K562 (cell line): ENCODE results near the gene SOS2. TPM values are rescaled to one million over a fixed set of nuclear protein-coding genes. Genes with fewer than 3 reads are reported as not detected.
A peak's percentile ranks its signal among the peaks of the same experiment; 100 is the strongest.

ENCODE experiments used
- ATF7 ChIP-seq: fragments of 450-650 bp; IDR thresholded peaks from 2 replicates; pipeline ENCODE4 v1.7.1; 2014; ENCODE audit warnings: mild to moderate bottlenecking, moderate library complexity
- BRF1 ChIP-seq: IDR thresholded peaks from 3 replicates; pipeline ENCODE4 v1.6.1; 2011; ENCODE audit warnings: borderline replicate concordance, mild to moderate bottlenecking; ENCODE audit not compliant: insufficient read length; ENCODE audit errors: extremely low read depth
- DIDO1 ChIP-seq: fragments of 450-650 bp; IDR thresholded peaks from 2 replicates; pipeline ENCODE4 v1.6.1; 2016; ENCODE audit warnings: low read depth, missing biosample characterization, missing genetic modification characterization
- E2F1 ChIP-seq: sonication (generic); formaldehyde crosslinking; IDR thresholded peaks from 2 replicates; pipeline ENCODE4 v1.8.1; 2023; ENCODE audit warnings: mild to moderate bottlenecking, missing genetic modification reagents, moderate library complexity
- ERF ChIP-seq: fragments of 450-650 bp; formaldehyde crosslinking; IDR thresholded peaks from 2 replicates; pipeline ENCODE4 v1.4.0; 2020; ENCODE audit warnings: mild to moderate bottlenecking, mixed read lengths
- HCFC1 ChIP-seq: IDR thresholded peaks from 2 replicates; pipeline ENCODE4 v1.6.1; 2012; ENCODE audit warnings: low read depth, low read length, improper control_type of control experiment
- HDAC1 ChIP-seq, 2 experiments: fragments of 450-650 bp; IDR thresholded peaks; 2 replicates each; pipeline ENCODE4 v1.6.1; 2016 to 2017; ENCODE audit warnings: inconsistent platforms in 1 of 2, mild to moderate bottlenecking in 1 of 2, moderate library complexity in 1 of 2
- HMGN3 ChIP-seq: IDR thresholded peaks from 2 replicates; pipeline ENCODE4 v1.6.1; 2011; ENCODE audit warnings: borderline replicate concordance, low read depth, mild to moderate bottlenecking, mixed read lengths, low read length; ENCODE audit not compliant: insufficient read length; ENCODE audit errors: extremely low read depth
- HNRNPL ChIP-seq: fragments of 200-400 bp; formaldehyde crosslinking; IDR thresholded peaks from 2 replicates; pipeline ENCODE4 v1.6.1; 2017; ENCODE audit warnings: low read depth, mild to moderate bottlenecking, low read length
- MAZ ChIP-seq, 2 experiments: fragments of 450-650 bp in 1 of 2; sonication (generic) in 1 of 2; formaldehyde crosslinking; IDR thresholded peaks in 1 of 2; conservative IDR thresholded peaks in 1 of 2; 2 replicates each; pipeline versions ENCODE4 v1.4.0 to v1.5.0; 2020; ENCODE audit warnings: mild to moderate bottlenecking in 1 of 2, missing genetic modification reagents in 1 of 2
- NR1H2 ChIP-seq: sonication (generic); formaldehyde crosslinking; IDR thresholded peaks from 2 replicates; pipeline ENCODE4 v1.4.0; 2020; ENCODE audit warnings: mild to moderate bottlenecking, missing genetic modification reagents
- NR4A1 ChIP-seq, 2 experiments: fragments of 250-450 bp in 1 of 2; fragments of 450-650 bp in 1 of 2; sonication (Bioruptor Pico) in 1 of 2; IDR thresholded peaks; 2 replicates each; pipeline versions ENCODE4 v1.4.0 to v1.6.1; 2016 to 2020; ENCODE audit warnings: mild to moderate bottlenecking in 2 of 2, missing compliant biosample characterization in 1 of 2, missing genetic modification characterization in 1 of 2, moderate library complexity in 1 of 2
- PHF8 ChIP-seq: fragments of 200-600 bp; sonication (generic); IDR thresholded peaks from 2 replicates; pipeline ENCODE4 v1.6.1; 2012; ENCODE audit warnings: mixed run types, mild to moderate bottlenecking, inconsistent platforms, low read length, moderate library complexity, borderline replicate concordance
- POLR2A ChIP-seq: fragments of 450-650 bp; conservative IDR thresholded peaks from 2 replicates; pipeline ENCODE4 v1.6.1; 2016
- POLR2G ChIP-seq: fragments of 200-400 bp; formaldehyde crosslinking; IDR thresholded peaks from 2 replicates; pipeline ENCODE4 v1.6.1; 2017; ENCODE audit warnings: low read depth, mild to moderate bottlenecking, antibody characterized with exemption, low read length, moderate library complexity
- SAFB ChIP-seq: fragments of 200-400 bp; formaldehyde crosslinking; IDR thresholded peaks from 2 replicates; pipeline ENCODE4 v1.6.1; 2017; ENCODE audit warnings: low read depth, low read length, borderline replicate concordance
- SMAD4 ChIP-seq: fragments of 250-450 bp; sonication (Bioruptor Pico); conservative IDR thresholded peaks from 2 replicates; pipeline ENCODE4 v1.8.0; 2021; ENCODE audit warnings: inconsistent platforms, mild to moderate bottlenecking, moderate library complexity
- SRF ChIP-seq, 2 experiments: fragments of 250-450, 450-650 bp in 1 of 2; sonication (Bioruptor Pico) in 1 of 2; sonication (generic) in 1 of 2; formaldehyde crosslinking; IDR thresholded peaks; 2 replicates each; pipeline versions ENCODE4 v1.5.0 to v1.5.1; 2020 to 2022; ENCODE audit warnings: mild to moderate bottlenecking in 1 of 2, missing genetic modification reagents in 1 of 2
- TAF7 ChIP-seq: fragments of 450-650 bp; IDR thresholded peaks from 2 replicates; pipeline ENCODE4 v1.6.1; 2016; ENCODE audit warnings: missing genetic modification characterization, missing compliant biosample characterization
- TEAD4 ChIP-seq, 2 experiments: sonication (generic) in 1 of 2; formaldehyde crosslinking in 1 of 2; IDR thresholded peaks; 2 replicates each; pipeline versions ENCODE4 v1.6.1 to v1.8.0; 2012 to 2022; ENCODE audit warnings: borderline replicate concordance in 1 of 2, inconsistent platforms in 1 of 2, low read length in 1 of 2, mild to moderate bottlenecking in 1 of 2, missing genetic modification reagents in 1 of 2
- TRIM24 ChIP-seq, 2 experiments: fragments of 450-650 bp; IDR thresholded peaks; 2 replicates each; pipeline ENCODE4 v1.6.1; 2016
- ZBTB1 ChIP-seq: sonication (generic); formaldehyde crosslinking; IDR thresholded peaks from 2 replicates; pipeline ENCODE4 v1.8.1; 2023; ENCODE audit warnings: missing genetic modification reagents, low read depth, mild to moderate bottlenecking, borderline replicate concordance
- ZFX ChIP-seq: sonication (generic); formaldehyde crosslinking; IDR thresholded peaks from 2 replicates; pipeline ENCODE4 v1.8.0; 2022; ENCODE audit warnings: mild to moderate bottlenecking, missing genetic modification reagents, moderate library complexity
- ZNF24 ChIP-seq: fragments of 450-650 bp; IDR thresholded peaks from 2 replicates; pipeline ENCODE4 v1.6.1; 2016
- ZNF354B ChIP-seq: fragments of 250-450 bp; sonication (Bioruptor Pico); IDR thresholded peaks from 2 replicates; pipeline ENCODE4 v1.4.0; 2020
- polyA plus RNA-seq, 8 experiments: library from polyadenylated mRNA; depleted of rRNA in 4 of 8; stranded (reverse) in 5 of 8; unstranded in 3 of 8; fragments of >200 nt; fragmentation: Nextera tagmentation in 2 of 8; fragmentation: Illumina TruSeq in 1 of 8; extraction: Ambion mirVana in 2 of 8; extraction: Trizol in 1 of 8; gene quantifications; 2 replicates each; pipeline versions ENCODE4 v1.2.1 to v1.2.3, GENCODE V29; 2011 to 2014; ENCODE audit warnings: inconsistent platforms in 1 of 8, missing spikeins in 1 of 8
- total RNA-seq, 7 experiments: library from RNA; depleted of rRNA in 6 of 7; stranded (reverse); fragments of >200 nt in 6 of 7; fragmentation: Illumina TruSeq in 2 of 7; extraction: Trizol in 2 of 7; gene quantifications; 2 replicates each; pipeline versions ENCODE4 v1.2.1 to v1.2.3, GENCODE V29; 2011 to 2021; ENCODE audit warnings: low replicate concordance in 1 of 7
- TF ChIP-seq, protein P1 (sequence below): sonication (generic); formaldehyde crosslinking; IDR thresholded peaks from 2 replicates; pipeline ENCODE4 v1.8.1; 2023; ENCODE audit warnings: mild to moderate bottlenecking, missing genetic modification reagents

Gene SOS2
- total and polyA plus RNA-seq, 9 of the 15 experiments (the other 6 are each of a cell fraction or from before 2014, with no cell fraction given), result 2.2 to 13.1 (median 10.5) TPM

GRCh38 chr14:50231475-50232275 is at the start of gene SOS2 (continued):
- TF ChIP-seq BRF1 (no peak), SRF (CRISPR knock-in tag; IDR thresholded peaks at IDR 0.05) (0 out of 4 replicates have a peak, but pooled peaks of 1 of the 2 experiments have one; percentile 18), ERF (CRISPR knock-in tag) (0 out of 2 replicates have a peak, but pooled peaks have one; percentile 27), HCFC1 (no peak), NR1H2 (CRISPR knock-in tag) (0 out of 2 replicates have a peak, but pooled peaks have one; percentile 46), DIDO1 (tag) (no peak), TEAD4 (IDR thresholded peaks at IDR 0.05; ENCODE audit: low read length) (no peak), TEAD4 (CRISPR knock-in tag; IDR thresholded peaks at IDR 0.05; ENCODE audit: borderline replicate concordance) (no peak), HMGN3 (peak; percentile 54), E2F1 (CRISPR knock-in tag) (no peak), PHF8 (peak; percentile 81; the same call in 1 of the 2 replicates), SAFB (peak; percentile 87), ZNF24 (0 out of 2 replicates have a peak, but pooled peaks have one; percentile 9), ZFX (CRISPR knock-in tag) (peak; percentile 93), TRIM24 (IDR thresholded peaks at IDR 0.05) (no peak), NR4A1 (CRISPR knock-in tag; IDR thresholded peaks at IDR 0.05) (no peak), NR4A1 (tag; IDR thresholded peaks at IDR 0.05) (no peak), HNRNPL (0 out of 2 replicates have a peak, but pooled peaks have one; percentile 19), ATF7 (peak; percentile 51), HDAC1 (IDR thresholded peaks at IDR 0.05) (peak in 1 of 2 experiments; percentile 59; a peak in 1 of 4 replicates), POLR2G (peak; percentile 94), MAZ (CRISPR knock-in tag; conservative IDR thresholded peaks at IDR 0.05 in 1 of 2, IDR thresholded peaks at IDR 0.05 in 1 of 2) (peak; percentile 61 to 85), TAF7 (tag) (0 out of 2 replicates have a peak, but pooled peaks have one; percentile 12), SMAD4 (peak; percentile 77), POLR2A (peak; percentile 69), ZBTB1 (CRISPR knock-in tag) (no peak), ZNF354B (CRISPR knock-in tag) (no peak)
- TF ChIP-seq, protein P1, sequence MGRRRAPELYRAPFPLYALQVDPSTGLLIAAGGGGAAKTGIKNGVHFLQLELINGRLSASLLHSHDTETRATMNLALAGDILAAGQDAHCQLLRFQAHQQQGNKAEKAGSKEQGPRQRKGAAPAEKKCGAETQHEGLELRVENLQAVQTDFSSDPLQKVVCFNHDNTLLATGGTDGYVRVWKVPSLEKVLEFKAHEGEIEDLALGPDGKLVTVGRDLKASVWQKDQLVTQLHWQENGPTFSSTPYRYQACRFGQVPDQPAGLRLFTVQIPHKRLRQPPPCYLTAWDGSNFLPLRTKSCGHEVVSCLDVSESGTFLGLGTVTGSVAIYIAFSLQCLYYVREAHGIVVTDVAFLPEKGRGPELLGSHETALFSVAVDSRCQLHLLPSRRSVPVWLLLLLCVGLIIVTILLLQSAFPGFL (CRISPR knock-in tag), result no peak
